ENCODE measurements around the gene EEF2KMT. TPM values are rescaled to one million over a fixed set of nuclear protein-coding genes. Genes with fewer than 3 reads are reported as not detected.

EEF2KMT gene
- total RNA-seq, 4 donors from 2014 or later = 1.0 to 13.2 (median 8.5) TPM

DNA sequence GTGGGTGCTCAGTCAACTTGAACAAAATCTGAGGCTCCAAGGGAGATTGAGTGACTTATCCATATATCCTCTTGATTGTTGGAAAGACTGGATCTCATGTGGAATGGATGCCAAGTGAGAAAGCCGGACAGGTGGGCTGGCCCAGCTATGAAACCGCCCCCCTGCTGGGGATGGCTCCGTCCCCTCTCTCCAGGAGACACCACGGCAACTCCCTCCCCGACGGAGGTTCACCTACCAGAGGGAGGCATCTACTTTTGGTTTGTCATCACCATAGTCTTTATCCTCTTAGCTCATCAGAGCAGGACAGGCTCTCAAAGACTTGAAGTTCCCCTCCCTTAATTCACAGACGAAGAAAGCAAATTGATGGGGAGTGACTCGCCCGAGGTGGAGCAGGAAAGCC is 27.7 kb downstream of the EEF2KMT start:
- no peaks in the 10 kb centered on the region for H3K27me3 ChIP-seq
- intact Hi-C loops (cut with DNase I; ENCODE audit: low total_unique reads) = no loop called here
- TF ChIP-seq POLR2A (IDR thresholded peaks at IDR 0.05) = no peak
- TF ChIP-seq, protein P1, sequence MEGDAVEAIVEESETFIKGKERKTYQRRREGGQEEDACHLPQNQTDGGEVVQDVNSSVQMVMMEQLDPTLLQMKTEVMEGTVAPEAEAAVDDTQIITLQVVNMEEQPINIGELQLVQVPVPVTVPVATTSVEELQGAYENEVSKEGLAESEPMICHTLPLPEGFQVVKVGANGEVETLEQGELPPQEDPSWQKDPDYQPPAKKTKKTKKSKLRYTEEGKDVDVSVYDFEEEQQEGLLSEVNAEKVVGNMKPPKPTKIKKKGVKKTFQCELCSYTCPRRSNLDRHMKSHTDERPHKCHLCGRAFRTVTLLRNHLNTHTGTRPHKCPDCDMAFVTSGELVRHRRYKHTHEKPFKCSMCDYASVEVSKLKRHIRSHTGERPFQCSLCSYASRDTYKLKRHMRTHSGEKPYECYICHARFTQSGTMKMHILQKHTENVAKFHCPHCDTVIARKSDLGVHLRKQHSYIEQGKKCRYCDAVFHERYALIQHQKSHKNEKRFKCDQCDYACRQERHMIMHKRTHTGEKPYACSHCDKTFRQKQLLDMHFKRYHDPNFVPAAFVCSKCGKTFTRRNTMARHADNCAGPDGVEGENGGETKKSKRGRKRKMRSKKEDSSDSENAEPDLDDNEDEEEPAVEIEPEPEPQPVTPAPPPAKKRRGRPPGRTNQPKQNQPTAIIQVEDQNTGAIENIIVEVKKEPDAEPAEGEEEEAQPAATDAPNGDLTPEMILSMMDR (IDR thresholded peaks at IDR 0.05) = no peak
- H3K36me3 ChIP-seq = no peaks in the 10 kb centered on the region
- no peaks in the 10 kb centered on the region for H3K4me1 ChIP-seq
- no peak overlapping the region for H3K4me3 ChIP-seq
- no peak overlapping the region for H3K27ac ChIP-seq
- no peaks in the 10 kb centered on the region for H3K9me3 ChIP-seq
- DNase-seq = no peak

DNA sequence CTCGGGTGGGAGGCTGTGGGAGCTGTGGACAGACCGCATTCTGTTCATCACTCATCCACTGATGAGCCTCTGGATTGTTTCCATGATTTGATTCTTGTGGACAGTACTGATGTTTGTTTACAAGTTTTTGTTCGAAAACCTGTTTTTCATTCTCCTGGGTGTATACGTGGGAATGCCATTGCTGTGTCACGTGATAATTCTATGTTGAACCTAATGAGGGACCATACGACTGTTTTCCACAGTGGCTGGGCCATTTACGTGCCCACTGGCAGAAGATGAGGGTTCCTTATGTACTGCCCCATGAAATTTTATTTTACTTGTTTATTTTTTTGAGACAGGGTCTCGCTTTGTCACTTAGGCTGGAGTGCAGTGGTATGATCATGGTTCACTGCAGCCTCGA is 28.5 kb downstream of the EEF2KMT start:
- Histone ChIP-seq H3K36me3 (no peaks in the 10 kb centered on the region), H3K27ac (no peak overlapping the region), H3K4me1 (no peaks in the 10 kb centered on the region), H3K9me3 (no peaks in the 10 kb centered on the region), H3K27me3 (no peaks in the 10 kb centered on the region), H3K4me3 (no peak overlapping the region)
- TF ChIP-seq, protein P1 (IDR thresholded peaks at IDR 0.05) = no peak
- TF ChIP-seq POLR2A (IDR thresholded peaks at IDR 0.05) = no peak
- DNase-seq = no peak
- intact Hi-C loops (cut with DNase I; ENCODE audit: low total_unique reads) = no loop called here

DNA sequence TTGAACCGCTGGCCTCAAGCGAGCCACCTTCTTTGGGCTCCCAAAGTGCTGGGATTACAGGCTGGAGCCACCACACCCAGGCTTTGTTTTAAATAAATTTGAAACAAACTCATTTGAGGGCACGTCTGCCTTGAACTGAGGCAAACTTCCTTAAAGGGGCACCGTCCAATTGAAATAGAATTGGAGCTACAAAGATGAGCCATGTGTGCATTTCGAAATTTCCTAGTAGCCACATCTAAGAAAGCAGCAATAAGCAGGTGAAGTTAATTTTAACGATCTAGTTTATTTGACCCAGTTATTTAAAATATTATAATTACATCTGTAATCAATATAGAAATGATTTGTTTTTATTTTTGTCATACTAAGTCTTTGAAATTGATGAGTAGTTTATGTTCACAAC is 31.1 kb downstream of the EEF2KMT start:
- TF ChIP-seq, protein P1 (IDR thresholded peaks at IDR 0.05) = no peak
- TF ChIP-seq POLR2A (IDR thresholded peaks at IDR 0.05) = no peak
- intact Hi-C loops (cut with DNase I; ENCODE audit: low total_unique reads) = no loop called here
- no peak overlapping the region for H3K4me3 ChIP-seq
- H3K36me3 ChIP-seq = no peaks in the 10 kb centered on the region
- no peaks in the 10 kb centered on the region for H3K27me3 ChIP-seq
- H3K4me1 ChIP-seq = no peaks in the 10 kb centered on the region
- H3K9me3 ChIP-seq = no peaks in the 10 kb centered on the region
- DNase-seq = no peak
- no peak overlapping the region for H3K27ac ChIP-seq

DNA sequence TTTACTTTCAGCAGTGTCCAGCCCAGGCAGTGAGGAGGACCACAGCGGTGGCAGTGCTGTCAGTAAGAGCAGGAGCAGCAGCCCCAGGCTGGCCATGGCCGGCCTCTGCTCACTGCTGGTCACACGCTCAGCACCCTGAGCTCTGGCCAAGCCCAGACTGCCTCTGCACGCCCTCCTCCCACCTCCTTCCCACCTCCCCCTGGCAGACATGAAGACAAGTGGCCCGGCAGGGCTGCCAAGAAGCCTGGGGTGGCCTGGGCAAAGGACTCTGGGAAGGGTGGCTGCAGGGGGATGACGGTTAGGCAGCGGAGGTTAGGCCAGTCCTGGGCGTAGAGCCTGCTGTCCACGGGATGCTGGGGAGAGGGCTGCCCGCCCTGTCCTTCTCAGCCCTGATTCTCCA is 31.8 kb downstream of the EEF2KMT start, which contains the start of gene C16orf89:
Gene C16orf89, minus strand, starts transcription at position 144 of the 400 bp plus-strand sequence. Its CDS starts 48 bp downstream, at position 96.
- no peak within 1 kb of the TSS for H3K27ac ChIP-seq
- no peaks in the 10 kb centered on the region for H3K36me3 ChIP-seq
- no peaks in the 10 kb centered on the region for H3K9me3 ChIP-seq
- H3K4me3 ChIP-seq = no peak within 1 kb of the TSS
- TF ChIP-seq, protein P1 (IDR thresholded peaks at IDR 0.05) = no peak
- TF ChIP-seq POLR2A (IDR thresholded peaks at IDR 0.05) = no peak
- intact Hi-C loops (cut with DNase I; ENCODE audit: low total_unique reads) = no loop called here
- H3K4me1 ChIP-seq = no peaks in the 10 kb centered on the region
- H3K27me3 ChIP-seq = no peaks in the 10 kb centered on the region
- DNase-seq = no peak

DNA sequence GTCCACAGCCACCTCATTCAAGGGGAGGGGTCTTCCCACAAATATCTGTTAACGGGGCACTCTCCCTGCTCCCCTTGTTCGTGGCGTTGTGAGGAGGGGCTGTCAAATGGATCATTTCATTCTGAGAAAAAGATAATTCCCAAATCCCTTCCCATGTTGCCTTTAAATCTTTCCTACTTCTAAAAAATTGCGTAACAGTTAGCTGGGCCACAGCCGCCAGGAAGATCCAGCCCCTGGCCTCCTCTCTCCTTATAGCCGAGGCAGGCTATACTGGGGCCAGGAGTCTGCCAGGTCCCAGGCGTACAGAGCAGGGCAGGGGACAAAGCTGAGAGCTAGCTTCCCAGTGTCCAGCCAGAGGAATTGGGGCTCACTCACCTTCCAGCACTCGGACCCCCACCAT is 32.3 kb downstream of the EEF2KMT start:
- no peak for DNase-seq
- Histone ChIP-seq H3K4me3 (no peak overlapping the region), H3K27me3 (no peaks in the 10 kb centered on the region), H3K27ac (no peak overlapping the region), H3K9me3 (no peaks in the 10 kb centered on the region), H3K36me3 (no peaks in the 10 kb centered on the region), H3K4me1 (no peaks in the 10 kb centered on the region)
- intact Hi-C loops (cut with DNase I; ENCODE audit: low total_unique reads) = no loop called here
- TF ChIP-seq POLR2A (IDR thresholded peaks at IDR 0.05) = no peak
- TF ChIP-seq, protein P1 (IDR thresholded peaks at IDR 0.05) = no peak

Measured in uterus (tissue), 4 donors.